GM12891 (cell line): Measurements from ENCODE around the gene GPD1L. TPM values are rescaled to one million over a fixed set of nuclear protein-coding genes. Genes with fewer than 3 reads are reported as not detected.
"Not testable (repeated sequence)": the region's sequence is repeated elsewhere in the genome, so short reads cannot be mapped to it uniquely, and the experiment has no call there.

Experiments
- DNase-seq: peaks from one replicate; pipeline ENCODE4 v3.0.0; 2011; ENCODE audit warnings: low spot score; ENCODE audit not compliant: insufficient read length
- FAIRE-seq: peaks from 2 replicates; lab custom pipeline; 2011; peaks lifted over from hg19 to GRCh38; lab: Jason Lieb, UNC
- PAX5 ChIP-seq: IDR thresholded peaks from 2 replicates; pipeline ENCODE4 v1.6.1; 2011; ENCODE audit warnings: low read length, moderate library complexity, mild to moderate bottlenecking; ENCODE audit not compliant: insufficient read depth, severe bottlenecking
- POLR2A ChIP-seq: IDR thresholded peaks from 2 replicates; pipeline ENCODE4 v1.6.1; 2011; ENCODE audit warnings: low read depth, low read length, control low read depth
- POLR2AphosphoS5 ChIP-seq: IDR thresholded peaks from 2 replicates; pipeline ENCODE4 v1.6.1; 2011; ENCODE audit warnings: low read depth, low read length, control low read depth
- POU2F2 ChIP-seq: IDR thresholded peaks from 2 replicates; pipeline ENCODE4 v1.6.1; 2011; ENCODE audit warnings: low read depth, mild to moderate bottlenecking, control low read depth, low read length, moderate library complexity
- SPI1 ChIP-seq: IDR thresholded peaks from 2 replicates; pipeline ENCODE4 v1.6.1; 2011; ENCODE audit warnings: low read depth, low read length, control low read depth
- TAF1 ChIP-seq: IDR thresholded peaks from 2 replicates; pipeline ENCODE4 v1.6.1; 2011; ENCODE audit warnings: low read depth, low read length, control low read depth
- polyA plus RNA-seq: library from polyadenylated mRNA; unstranded; fragments of >200 nt; gene quantifications from one replicate; pipeline ENCODE4 v1.2.1, GENCODE V29; 2012; ENCODE audit warnings: low read depth, missing spikeins, inconsistent platforms; ENCODE audit not compliant: missing spikeins

Gene GPD1L
- 0.42 TPM for polyA plus RNA-seq

DNA sequence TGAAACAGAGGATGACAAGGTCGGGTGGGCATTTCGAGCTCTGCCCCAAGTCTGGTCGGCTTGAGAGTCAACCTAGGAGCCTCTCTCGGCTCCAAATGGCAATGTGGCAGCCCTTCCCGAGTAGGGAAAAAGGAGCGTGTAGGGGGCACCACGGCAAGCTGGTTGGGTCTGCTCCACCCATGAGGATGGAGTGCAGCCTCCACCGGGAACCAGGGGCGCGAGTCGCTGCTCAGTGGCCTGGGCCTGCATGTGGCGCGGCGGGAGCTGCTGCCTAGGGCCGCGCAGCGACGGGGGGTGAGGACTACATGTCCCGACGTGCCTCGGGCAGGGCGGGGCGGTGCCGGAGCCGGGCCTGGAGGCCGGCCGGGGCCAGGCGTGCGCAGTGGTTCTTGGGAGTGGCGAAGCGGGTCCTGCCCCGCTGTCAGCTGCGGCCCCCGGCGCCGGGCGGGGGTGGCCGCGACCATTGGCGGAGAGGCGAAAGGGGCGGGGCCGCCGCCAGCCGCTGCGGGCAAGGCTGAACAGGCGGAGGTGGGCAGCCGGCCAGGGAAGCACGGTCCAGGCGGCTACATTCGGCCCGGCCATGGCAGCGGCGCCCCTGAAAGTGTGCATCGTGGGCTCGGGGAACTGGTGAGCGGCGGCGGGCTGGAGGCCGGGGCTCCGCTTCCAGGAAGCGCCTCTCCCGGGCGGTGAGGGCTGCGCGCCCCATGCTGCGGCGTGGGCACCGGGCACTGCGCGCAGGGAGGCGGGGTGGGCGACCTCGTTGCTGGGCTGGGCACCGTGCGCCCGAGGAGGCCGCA, at the start of gene GPD1L:
Gene GPD1L, plus strand, starts transcription at position 489 of the 797 bp plus-strand sequence. Its CDS starts 92 bp downstream, at position 581.
- peak; percentile 99 for FAIRE-seq
- TF ChIP-seq TAF1 (no peak), POU2F2 (0 out of 2 replicates have a peak, but pooled peaks have one; percentile 15)
- peak; percentile 93 for DNase-seq

DNA sequence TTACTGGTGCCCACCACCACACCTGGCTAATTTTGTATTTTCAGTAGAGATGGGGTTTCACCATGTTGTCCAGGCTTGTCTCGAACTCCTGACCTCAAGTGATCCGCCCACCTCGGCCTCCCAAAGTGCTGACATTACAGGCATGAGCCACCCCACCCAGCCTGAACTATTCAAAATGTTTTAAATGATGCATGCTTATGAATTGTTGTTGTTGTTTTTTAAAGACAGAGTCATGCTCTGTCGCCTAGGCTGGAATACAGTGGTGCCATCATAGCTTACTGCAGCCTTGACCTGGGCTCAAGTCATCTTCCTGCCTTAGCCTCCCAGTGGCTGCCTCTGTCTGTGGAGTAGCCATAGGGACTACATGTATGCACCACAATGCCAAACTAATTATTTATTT, 48.0 kb upstream of the GPD1L start:
- not testable (repeated sequence) for DNase-seq, FAIRE-seq

DNA sequence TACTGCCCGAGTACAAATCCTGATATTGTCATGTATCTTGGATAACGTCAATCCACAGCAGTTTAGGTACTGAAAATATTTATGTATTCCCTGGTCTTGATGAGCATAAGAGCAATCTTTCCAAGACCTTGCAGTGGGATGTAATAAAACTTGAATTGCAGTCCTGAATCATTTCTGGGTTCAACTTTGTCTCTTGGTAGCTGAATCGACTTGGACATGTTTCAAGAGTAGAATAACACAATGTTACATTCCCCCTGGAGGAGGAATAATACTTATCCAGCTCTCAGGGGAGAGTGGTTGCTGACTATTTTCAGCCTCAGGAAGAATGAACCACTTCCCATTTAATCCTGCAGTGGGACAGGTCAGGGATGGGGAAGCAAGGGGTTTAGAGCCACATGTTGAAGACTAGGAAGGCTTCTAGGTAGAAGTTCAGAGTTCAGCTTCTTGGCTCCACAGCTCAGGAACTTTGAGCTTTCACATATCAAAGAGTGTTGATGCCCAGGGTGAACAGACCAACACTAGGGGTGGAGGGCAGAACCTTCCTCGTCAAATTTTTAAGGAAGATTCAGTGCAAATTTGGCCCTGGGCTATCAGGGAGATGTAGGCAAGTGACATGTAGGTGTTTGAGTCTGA, 43.4 kb upstream of the GPD1L start:
- no peak for FAIRE-seq
- TF ChIP-seq POLR2A = no peak
- TF ChIP-seq PAX5 = no peak
- no peak for TF ChIP-seq POLR2AphosphoS5
- no peak for TF ChIP-seq TAF1
- no peak for TF ChIP-seq SPI1
- no peak for TF ChIP-seq POU2F2
- no peak for DNase-seq

DNA sequence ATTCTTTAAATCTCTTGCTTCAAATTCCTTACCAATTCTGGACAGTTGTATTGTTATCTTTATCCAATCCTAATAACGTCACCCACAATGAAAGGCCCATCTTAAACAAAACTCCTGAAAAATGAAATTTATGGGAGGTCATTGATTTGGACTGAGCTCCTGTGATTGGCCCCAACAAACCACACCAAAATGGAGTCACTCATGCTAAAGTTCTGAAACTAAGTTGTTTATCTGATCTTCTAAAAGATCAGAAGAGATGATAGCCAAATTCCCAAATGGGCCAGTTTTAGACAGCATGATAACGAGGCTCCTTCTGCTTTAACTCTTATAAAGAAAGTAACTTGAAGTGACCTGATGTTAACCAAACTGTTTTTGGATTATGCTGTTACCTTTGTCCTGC, 39.7 kb upstream of the GPD1L start:
- DNase-seq = no peak
- no peak for FAIRE-seq
- TF ChIP-seq TAF1 (no peak), PAX5 (no peak), SPI1 (no peak), POLR2A (no peak), POU2F2 (no peak), POLR2AphosphoS5 (no peak)

DNA sequence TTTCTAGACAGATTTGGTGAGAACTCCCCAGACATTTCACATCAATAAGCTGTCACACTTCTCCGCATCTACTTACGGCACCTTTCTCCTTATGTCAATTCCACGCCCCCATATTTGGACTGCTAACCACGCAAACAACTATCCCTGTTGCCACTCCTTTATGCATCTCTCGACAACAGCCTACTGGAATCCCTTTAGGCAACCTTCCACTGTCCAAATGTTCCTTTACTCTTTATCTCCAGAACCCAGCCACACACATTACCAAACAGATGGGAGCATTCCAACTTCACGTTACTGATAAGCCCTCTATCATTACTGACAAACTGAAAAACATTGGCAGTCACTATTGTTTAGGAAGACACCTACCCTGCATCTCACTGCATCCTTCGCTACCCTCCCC, 32.2 kb upstream of the GPD1L start:
- FAIRE-seq, DNase-seq: not testable (repeated sequence)

DNA sequence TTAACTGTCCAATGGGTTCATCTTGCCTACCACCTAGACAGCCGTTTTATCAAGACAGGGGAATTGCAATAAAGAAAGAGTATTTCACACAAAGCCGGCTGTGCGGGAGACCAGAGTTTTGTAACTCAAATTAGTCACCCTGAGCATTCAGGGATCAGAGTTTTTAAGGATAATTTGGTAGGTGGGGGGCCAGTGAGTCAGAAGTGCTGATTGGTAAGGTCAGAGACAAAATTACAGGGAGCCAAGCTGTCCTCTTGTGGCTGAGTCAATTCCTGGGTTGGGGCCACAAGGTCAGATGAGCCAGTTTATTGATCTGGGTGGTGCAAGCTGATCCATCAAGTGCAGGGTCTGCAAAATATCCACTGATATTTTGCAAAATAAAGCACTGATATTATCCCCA, 29.9 kb upstream of the GPD1L start:
- no peak for TF ChIP-seq TAF1
- no peak for TF ChIP-seq POU2F2
- TF ChIP-seq SPI1 = no peak
- no peak for TF ChIP-seq PAX5
- TF ChIP-seq POLR2A = no peak
- no peak for TF ChIP-seq POLR2AphosphoS5
- FAIRE-seq = no peak
- DNase-seq = no peak

DNA sequence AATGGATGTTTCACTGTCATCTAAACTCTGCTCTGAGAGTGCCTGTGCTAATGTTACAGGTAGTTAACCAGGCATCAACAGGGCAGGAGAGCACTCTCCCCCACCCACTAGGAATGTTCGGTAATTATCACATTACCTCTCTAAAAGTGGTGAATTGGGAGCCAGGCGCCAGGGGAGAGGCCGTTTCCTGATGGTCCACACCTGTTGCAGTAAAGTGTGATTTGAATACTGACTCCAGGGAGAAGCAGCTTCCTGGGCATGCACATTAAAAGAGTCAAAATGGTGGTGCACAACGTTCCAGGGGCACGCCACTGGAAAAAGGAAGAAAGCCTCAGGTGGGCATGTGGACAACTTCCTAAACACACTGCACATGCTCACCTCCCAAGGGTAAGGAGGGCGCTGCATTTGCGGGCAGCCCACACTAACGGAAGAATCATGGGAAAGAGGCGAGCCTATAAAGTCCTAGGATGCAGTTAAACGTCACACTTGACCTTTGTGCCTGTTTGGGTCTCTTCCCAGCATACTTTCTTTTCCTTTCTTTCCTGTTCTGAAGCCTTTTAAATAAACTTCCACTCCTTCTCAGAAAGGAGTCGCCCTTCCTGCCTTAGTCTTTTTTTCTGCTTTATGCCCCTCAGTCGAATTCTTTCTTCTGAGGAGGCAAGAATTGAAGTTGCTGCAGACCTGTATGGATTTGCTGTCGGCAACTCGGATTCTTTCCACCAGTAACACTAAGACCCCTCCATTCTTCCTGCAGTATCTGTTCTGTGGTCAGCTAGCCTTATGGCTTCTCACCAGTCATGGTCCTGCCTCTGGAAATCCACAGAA, 28.9 kb upstream of the GPD1L start:
- no peak for TF ChIP-seq POLR2AphosphoS5
- no peak for TF ChIP-seq POLR2A
- no peak for TF ChIP-seq POU2F2
- no peak for TF ChIP-seq SPI1
- FAIRE-seq = no peak
- DNase-seq = no peak

DNA sequence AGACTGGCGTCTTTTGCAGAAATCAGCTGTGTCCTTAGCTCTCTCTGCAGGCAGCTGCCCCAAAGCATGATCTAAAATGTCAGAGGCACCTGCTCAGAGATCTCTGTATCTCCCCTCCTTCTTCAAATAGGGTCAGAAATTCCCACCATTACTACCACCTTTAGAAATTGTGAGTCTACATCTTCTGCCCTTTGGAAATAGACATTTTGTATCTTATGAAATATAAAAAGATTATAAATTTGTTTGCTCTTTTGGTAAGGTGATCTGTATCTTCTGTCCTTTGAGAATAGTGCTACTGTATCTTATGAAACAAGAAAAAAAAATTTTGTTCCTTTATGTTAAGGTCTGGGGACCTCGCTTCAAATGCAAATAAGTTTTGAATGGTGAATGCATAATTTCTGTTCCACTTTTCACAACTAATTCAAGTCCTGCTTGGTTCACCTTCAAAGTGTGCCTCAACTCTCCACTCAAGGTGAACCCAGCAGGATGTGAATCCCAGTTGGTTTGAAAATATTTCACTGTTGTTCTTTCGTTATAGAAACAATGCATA, 28.3 kb upstream of the GPD1L start:
- no peak for DNase-seq
- TF ChIP-seq TAF1 = no peak
- no peak for TF ChIP-seq POU2F2
- TF ChIP-seq PAX5 = no peak
- no peak for TF ChIP-seq POLR2AphosphoS5
- no peak for TF ChIP-seq POLR2A
- TF ChIP-seq SPI1 = no peak
- no peak for FAIRE-seq

DNA sequence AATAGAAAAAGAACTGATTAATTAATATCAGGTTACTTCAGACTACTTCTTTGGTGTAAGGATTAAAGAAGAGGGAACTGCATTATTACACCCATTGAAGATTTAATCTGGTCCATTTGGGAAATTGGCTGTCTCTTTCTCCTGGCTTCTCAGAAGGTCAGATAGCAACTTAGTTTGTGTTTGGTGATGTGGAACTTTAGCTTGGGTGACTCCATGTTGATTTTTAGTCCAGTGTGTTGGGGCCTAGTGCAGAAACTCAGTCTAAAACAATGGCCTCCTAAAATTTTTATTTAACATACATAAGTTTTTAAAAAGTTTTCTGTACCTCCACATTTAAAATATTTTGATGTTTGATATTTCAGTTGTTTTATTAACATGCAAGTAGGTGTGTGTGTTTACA, 27.6 kb upstream of the GPD1L start:
- DNase-seq (no peak), FAIRE-seq (no peak)
- no peak for TF ChIP-seq POU2F2
- TF ChIP-seq POLR2A = no peak
- no peak for TF ChIP-seq TAF1
- TF ChIP-seq SPI1 = no peak
- no peak for TF ChIP-seq PAX5
- TF ChIP-seq POLR2AphosphoS5 = no peak

DNA sequence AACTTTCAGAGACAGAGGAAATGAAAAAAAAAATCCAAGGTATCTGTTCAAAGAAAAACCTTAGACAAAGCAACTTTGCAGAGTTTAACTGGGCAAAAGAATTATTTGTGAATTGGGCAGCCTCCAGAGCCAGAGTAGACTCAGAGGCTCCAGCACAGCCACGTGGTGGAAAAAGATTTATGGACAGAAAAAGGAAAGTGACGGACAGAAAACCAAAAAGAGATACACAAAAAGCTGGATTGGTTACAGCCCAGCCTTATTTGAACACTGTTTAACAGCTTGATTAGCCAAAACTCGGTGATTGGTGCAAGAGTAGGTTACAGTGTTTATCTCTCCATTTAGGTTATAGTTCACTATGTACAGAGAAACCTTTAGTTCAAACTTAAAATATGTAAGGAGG, 23.7 kb upstream of the GPD1L start:
- DNase-seq = no peak
- no peak for FAIRE-seq
- no peak for TF ChIP-seq POLR2AphosphoS5
